Endometrial microvascular endothelial cells (primary cell): ENCODE data around the gene PRDX3. TPM values are rescaled to one million over a fixed set of nuclear protein-coding genes. Genes with fewer than 3 reads are reported as not detected.

Experiments
- in situ Hi-C: cut with HindIII; loops from 2 replicates; pipeline ENCODE4 v1.10.0; 2017; ENCODE audit warnings: low sequenced_read_pairs, low pct_unique_long_range_greater_than_20kb; ENCODE audit errors: inconsistent ontology term
- total RNA-seq: library from RNA; depleted of rRNA; stranded (reverse); fragments of >200 nt; gene quantifications from one replicate; pipeline ENCODE4 v1.2.3, GENCODE V29; 2015; ENCODE audit errors: inconsistent ontology term

Gene PRDX3
- 274 TPM for total RNA-seq

DNA sequence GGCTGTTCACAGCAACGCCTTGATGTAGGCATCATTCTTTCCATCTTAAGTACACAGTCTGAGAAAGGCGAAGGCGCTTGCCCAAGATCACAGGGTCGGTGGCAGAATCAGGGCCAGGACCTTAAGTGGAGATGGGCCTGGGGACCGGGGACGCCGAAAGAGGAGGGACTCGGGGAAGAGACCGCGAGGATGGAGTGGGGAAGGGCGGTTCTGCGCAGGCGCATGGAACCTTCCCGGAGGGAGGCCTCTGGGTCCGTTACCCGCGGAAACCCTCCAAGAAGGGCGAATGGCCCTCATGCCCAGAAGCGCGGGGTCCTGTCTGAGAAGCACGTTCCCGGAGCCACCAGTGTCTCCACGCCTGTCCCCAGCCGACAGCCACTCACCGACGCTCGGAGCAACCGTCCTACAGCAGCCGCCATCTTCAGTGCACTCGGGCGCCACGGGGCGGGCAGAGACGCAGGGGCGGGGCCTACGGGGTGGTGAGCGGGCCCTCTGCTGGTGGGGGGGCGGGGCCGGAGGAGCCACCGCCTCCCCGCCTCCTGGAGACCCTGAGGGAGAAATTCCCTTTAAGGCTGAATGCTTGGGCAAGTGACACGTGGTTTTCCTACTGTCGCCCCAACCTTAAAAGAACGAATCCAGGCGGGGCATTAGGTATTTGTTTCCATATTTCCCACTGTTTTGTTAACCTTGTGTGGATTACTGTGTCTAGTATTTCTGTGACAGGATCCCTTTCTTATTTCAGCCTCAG, at the start of gene PRDX3:
Gene PRDX3 (minus strand): TSS at position 441 of the 748 bp plus-strand sequence. CDS start 22 bp downstream, at position 419.
- in situ Hi-C loops: no loop called here

DNA sequence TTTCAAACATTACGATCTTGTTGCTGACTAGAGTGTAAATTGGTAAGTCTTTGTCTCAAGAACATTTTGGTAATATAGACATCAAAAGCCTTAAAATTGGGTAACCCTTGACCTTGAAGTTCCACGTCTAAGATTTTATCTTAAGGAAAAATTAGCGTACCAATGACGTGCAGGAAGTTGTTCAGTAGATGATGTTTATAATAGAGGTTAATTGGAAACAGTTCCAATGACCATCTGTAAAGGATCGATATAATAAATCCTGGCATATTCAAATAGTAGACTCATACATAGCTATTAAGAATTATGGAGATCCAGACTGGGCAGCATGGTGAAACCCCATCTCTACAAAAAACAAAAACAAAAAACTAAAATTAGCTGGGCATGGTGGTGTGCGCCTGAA, 49.2 kb upstream of the PRDX3 start:
- in situ Hi-C loops: no loop called here

- in situ Hi-C loops: no loop called here
These were observed 46.6 kb upstream of the PRDX3 start for GRCh38 chr10:119225083-119225658.

DNA sequence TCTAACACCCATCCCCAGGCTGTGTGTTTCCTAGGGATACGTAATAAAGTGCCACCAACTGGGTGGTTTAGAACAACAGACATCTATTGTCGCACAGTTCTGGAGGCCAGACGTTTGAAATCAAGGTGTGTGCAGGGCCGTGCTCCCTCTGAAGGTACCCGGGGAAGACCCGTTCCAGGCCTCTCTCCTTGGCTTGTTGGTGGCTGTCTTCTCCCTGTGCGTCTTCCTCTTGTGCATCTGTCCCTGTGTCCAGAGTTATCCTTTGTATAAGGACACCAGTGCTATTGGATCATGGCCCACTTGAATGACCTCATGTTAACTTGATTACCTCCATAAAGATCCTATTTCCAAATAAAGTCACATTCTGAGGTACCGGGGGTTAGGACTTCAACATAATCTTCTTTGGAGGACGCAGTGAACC, 44.4 kb upstream of the PRDX3 start:
- in situ Hi-C loops: no loop called here

DNA sequence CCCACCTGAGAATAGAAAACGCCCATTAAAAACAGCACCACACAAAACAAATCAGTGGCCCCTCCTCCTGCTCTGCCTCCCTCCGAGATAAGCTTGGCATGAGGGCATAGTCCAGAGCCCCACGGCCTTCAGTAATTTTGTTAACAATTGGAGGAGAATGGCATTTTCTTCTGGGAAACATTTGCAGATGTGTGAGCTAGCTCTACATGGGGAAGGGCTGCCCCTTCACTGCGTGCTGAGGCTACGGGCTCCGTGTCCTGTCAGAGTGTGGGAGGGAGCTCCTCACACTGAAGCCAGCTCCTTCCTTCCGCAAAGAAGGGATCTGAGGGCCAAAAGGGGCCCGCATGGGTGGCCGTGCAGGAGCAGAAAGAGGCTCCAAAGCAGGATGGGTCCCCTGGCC, 43.9 kb upstream of the PRDX3 start:
- in situ Hi-C loops: no loop called here

DNA sequence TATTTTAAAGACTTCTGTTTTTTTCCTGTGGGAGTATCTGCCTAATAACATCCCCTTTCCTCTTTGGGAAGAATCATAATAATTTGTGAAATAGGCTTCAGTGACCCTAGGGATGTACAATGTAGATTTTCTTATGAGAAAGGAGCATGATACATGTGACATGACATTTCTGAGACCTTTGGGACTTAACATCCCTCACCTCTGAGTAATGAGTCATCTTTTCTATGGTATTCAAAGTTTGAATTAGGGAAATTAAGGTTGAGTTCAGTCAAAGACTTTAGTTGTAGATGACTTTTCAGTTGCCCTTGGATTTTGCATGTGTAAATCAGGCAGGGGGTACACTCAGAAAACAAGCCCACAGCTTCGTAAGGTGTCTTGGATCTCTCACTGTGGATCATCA, 43.1 kb upstream of the PRDX3 start:
- in situ Hi-C loops: no loop called here

- in situ Hi-C loops: no loop called here
These were observed 42.6 kb upstream of the PRDX3 start for GRCh38 chr10:119221201-119221600.

DNA sequence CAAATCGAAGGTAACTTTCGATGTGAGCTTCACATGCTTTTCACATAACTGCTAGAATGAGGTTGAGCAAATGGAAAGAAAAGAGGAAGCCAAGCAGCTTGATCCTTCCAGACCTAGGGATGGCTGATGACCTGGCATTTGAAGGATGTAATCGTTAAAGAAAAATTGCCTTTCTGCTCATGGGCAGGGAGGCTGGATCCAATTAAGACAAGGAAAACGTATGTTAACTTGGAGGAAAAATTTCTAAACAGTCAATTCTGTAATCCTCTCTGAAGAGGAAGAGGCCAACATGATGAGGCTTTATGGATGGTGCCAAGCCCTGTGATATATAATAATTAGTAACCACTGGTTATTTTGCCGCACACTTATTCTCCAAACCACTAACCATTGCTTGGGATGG, 41.3 kb upstream of the PRDX3 start:
- in situ Hi-C loops: no loop called here

GRCh38 chr10:119217991-119218490, 39.4 kb upstream of the PRDX3 start:
- in situ Hi-C loops: no loop called here

DNA sequence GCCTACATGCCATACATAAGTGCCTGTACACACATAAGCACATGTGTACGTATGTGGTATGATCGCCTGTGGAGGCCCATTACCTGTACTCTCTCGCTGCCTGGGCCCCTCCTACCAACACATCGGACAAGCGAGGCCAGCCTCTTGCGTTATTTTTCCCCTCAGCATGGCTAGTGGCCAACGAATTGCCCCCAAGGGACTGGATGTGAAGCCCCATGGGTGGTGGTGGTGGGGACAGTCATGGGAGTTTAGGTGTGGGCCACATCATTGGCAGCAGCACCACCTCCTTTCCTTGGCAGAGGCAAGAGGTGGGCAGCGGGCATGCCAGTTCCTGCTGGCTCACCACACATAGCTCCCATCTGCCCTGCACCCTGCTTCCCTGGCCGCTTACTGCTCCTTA, 38.8 kb upstream of the PRDX3 start:
- in situ Hi-C loops: no loop called here

DNA sequence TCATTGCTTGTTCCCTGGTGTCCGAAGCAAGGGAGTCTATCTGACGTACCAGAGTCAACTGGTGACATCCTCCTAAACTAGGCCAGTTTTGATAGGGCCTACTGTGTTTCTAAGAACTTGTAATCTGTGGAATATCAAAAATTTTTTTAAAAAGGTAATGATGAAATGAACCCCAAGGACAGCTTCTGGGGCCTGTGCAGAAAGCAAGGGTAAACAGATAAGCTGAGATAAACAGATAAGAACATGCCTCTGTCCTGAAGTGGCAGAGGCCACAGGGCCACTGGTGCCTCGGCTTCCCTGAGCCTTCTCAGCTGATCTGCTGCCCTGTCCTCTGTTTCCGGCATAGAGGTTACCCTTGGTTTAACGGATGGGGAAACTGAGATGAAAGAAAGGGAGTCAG, 37.5 kb upstream of the PRDX3 start:
- in situ Hi-C loops: no loop called here

DNA sequence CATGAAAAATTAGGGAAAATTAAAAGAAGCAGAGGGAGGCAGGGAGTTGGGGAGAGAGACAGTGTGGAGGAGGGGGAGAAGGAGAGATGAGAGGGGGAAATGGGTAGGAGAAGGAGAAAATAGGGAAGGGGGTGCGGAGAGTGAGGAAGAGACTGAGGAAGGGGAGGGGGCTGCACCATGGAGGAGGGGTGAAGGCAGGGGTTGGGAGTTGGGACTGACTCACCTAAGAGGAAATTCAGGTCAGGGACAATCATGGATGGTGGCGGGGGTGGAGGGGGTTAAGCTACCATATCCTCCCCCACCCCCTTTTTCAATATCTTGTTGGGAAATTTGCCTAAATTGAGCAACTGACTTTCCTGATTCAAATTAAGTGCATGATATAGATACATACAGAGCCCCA, 36.8 kb upstream of the PRDX3 start:
- in situ Hi-C loops: no loop called here

DNA sequence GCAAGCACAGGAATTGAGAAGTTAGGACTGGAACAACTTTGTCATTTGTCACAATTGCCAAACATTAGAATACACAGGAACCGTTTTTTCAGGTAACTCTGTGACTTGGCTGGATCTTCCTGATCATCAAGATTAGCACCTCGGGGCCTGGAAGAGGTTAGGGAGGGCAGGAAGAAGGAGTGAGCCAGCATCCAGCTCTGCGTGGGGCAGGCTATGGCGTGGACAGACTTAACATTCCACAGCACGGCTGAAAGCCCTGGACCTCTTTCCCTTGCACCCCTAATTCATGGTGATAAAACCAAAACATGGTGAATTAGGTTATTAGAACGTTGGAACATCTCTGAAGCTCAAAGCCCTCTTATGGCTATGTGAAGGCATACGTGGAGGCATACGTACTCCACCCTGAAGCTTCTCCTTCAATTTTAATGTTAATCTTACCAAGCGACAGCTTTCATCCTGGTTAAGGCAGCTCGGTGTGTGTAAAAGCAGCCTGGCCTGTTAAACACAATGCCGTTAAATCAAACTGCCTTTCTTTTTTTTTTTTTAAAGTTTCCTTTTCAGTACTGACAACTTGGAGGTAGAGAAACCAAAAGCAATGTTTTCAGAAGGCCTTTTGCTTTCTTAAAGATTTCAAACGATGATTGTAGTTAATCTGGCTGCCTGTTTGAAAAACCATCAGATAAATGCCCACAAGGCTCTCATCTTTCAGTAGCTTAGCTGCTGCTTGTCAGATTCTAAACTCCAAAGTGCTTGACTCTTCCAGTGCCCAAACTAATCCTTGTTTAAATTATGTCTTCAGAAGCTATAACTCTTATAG, 33.2 kb upstream of the PRDX3 start:
- in situ Hi-C loops: no loop called here

- in situ Hi-C loops: no loop called here
These were observed 32.6 kb upstream of the PRDX3 start for GRCh38 chr10:119211176-119211575.

DNA sequence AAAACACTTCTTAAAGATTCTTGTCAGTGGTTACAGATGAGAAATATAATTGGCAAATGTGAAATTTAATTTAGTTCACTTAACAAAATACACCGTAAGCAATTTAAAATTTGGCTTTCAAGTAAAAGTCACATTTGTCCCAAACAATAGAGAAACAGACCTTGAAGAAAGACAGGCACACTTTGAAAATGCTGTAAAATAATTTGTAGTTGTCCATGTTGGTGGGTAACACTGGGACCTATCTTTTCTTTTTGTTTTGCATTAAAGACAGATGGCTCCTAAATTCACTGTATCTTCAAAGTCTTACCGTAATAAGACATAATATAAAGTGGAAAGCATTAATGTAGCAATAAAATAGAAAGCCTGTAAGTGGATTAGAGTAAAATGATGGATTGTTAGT, 32.0 kb upstream of the PRDX3 start:
- in situ Hi-C loops: no loop called here

DNA sequence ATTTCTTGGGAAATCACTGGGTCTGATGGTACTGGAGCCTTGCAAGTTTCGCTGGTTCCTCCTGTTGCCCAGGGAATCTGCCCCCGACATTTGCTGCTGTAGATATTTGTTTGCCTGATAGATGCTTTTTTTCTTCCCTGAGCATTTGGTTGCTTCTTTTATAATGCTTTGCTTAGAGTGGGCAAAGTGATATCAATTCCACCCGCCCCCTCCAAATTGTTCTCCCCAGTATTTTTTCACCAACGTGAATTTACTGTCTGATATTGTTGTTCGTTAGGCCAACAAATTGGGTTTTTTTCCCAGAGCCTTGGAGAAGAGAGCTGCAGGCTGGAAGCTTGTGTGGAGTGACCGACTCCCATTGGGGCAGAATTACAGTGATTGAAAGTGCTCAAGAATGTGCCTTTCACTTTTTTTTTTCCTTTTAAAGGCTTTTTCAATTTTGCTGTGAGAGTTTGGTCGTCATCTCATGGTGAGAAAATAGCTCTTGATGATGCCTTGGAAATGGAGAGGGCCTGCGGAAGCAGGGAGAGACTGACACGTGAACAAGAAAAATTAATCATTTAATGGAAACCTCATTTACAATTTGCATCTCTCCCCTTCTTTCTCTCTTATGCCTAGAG, 31.2 kb upstream of the PRDX3 start:
- in situ Hi-C loops: no loop called here

DNA sequence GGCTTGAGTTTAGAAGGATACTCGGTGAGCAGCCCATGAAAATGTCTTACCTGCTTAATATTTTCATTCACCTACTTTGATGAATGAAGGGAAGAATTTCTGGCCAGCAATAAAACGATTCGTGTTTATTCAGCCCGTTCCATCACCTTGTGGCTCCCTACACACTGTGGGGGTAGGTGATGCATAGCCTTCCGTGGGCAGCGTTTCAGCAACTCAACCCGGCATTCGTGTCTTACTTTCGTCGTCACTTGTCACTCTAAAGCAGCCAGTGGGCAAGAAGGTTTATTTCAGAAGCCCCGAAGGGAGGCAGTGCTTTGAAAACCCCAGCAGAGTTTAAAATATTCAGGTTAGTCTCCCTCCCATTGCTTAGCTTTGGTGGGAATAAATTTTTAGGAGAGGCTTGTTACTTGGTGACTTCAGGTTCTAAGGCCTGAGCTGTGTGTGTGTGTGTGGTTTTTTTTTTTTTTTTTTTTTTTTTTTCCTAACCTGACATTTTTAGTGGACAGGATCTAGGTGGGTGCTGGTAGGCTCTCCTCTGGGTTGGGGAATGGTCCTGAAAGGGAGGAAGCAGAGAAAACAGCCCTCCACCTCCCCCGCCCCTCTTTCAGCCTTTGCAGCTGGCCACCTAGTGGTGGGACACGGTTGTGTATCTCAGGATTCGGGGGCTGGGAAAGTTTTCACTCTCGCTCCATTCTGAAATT, 30.6 kb upstream of the PRDX3 start:
- in situ Hi-C loops: no loop called here

DNA sequence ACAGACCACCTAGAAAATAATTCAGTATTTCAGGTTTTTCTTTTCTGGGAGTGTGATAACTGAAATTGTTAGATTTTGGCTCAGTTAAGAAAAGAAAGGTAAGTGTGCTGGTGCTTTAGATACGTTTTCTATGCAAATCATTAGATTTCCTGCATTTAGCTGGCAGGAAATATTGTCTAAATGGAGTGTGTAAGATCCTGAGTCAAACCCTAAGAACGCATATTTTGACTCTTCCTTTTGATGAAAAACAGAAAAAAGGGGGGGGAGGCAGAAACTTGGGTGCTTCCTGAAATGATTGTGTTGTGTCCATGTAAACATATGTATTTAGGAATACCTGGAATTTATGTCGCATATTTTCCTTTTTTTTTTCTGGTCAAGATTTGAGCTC, 29.9 kb upstream of the PRDX3 start:
- in situ Hi-C loops: no loop called here
